ENCODE results near the gene MLH3. TPM values are rescaled to one million over a fixed set of nuclear protein-coding genes. Genes with fewer than 3 reads are reported as not detected.

The MLH3 gene
- total RNA-seq, 1 donor from 2014 or later = 27.7 TPM

GRCh38 chr14:75094896-75095295 is 43.6 kb upstream of the MLH3 start:
- H3K36me3 Mint-ChIP-seq (ENCODE audit: low read depth) = peaks cover 12% of the 10 kb centered on the region

DNA sequence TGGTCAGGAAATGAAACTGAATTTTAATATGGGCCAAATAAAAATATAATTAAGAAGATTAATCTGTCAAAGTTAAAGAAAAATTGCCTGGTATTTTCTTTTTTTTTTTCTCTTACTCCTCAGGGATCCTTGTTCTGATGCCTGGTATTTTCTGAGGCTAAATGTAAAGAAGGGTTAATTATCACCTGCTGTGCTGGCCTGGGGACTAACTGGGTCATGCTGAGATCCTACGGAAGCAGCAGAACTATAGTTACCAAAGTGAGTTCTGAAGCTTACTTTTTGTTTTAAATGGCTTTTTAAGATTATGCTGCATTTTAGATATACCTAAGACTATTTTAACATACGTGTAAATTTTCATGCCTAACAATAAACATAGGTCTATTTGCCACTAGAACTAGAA is 41.4 kb upstream of the MLH3 start:
- H3K4me3 Mint-ChIP-seq = no peak overlapping the region
- TF ChIP-seq, protein P1, sequence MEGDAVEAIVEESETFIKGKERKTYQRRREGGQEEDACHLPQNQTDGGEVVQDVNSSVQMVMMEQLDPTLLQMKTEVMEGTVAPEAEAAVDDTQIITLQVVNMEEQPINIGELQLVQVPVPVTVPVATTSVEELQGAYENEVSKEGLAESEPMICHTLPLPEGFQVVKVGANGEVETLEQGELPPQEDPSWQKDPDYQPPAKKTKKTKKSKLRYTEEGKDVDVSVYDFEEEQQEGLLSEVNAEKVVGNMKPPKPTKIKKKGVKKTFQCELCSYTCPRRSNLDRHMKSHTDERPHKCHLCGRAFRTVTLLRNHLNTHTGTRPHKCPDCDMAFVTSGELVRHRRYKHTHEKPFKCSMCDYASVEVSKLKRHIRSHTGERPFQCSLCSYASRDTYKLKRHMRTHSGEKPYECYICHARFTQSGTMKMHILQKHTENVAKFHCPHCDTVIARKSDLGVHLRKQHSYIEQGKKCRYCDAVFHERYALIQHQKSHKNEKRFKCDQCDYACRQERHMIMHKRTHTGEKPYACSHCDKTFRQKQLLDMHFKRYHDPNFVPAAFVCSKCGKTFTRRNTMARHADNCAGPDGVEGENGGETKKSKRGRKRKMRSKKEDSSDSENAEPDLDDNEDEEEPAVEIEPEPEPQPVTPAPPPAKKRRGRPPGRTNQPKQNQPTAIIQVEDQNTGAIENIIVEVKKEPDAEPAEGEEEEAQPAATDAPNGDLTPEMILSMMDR (conservative IDR thresholded peaks at IDR 0.05) = no peak
- H3K36me3 Mint-ChIP-seq (ENCODE audit: low read depth) = peaks cover 5% of the 10 kb centered on the region
- no peaks in the 10 kb centered on the region for H3K9me3 Mint-ChIP-seq
- no peaks in the 10 kb centered on the region for H3K4me1 Mint-ChIP-seq
- no peak overlapping the region for H3K27ac Mint-ChIP-seq (ENCODE audit: unreplicated experiment)
- no peaks in the 10 kb centered on the region for H3K27me3 Mint-ChIP-seq (ENCODE audit: low read depth)
- no peak for DNase-seq (ENCODE audit: low read depth, low spot score)

More at GRCh38 chr14:75094896-75095295, 43.6 kb upstream of the MLH3 start:
- no peaks in the 10 kb centered on the region for H3K4me1 Mint-ChIP-seq
- no peaks in the 10 kb centered on the region for H3K9me3 Mint-ChIP-seq
- H3K27ac Mint-ChIP-seq (ENCODE audit: unreplicated experiment) = no peak overlapping the region
- no peak overlapping the region for H3K4me3 Mint-ChIP-seq
- DNase-seq (ENCODE audit: low read depth, low spot score) = no peak
- TF ChIP-seq, protein P1 (conservative IDR thresholded peaks at IDR 0.05) = no peak
- H3K27me3 Mint-ChIP-seq (ENCODE audit: low read depth) = no peaks in the 10 kb centered on the region

GRCh38 chr14:75091251-75091650 is 40.0 kb upstream of the MLH3 start:
- peaks cover 5% of the 10 kb centered on the region for H3K36me3 Mint-ChIP-seq (ENCODE audit: low read depth)
- TF ChIP-seq, protein P1 (conservative IDR thresholded peaks at IDR 0.05) = no peak
- no peaks in the 10 kb centered on the region for H3K4me1 Mint-ChIP-seq
- no peaks in the 10 kb centered on the region for H3K27me3 Mint-ChIP-seq (ENCODE audit: low read depth)
- no peaks in the 10 kb centered on the region for H3K9me3 Mint-ChIP-seq
- DNase-seq (ENCODE audit: low read depth, low spot score) = no peak
- no peak overlapping the region for H3K4me3 Mint-ChIP-seq
- H3K27ac Mint-ChIP-seq (ENCODE audit: unreplicated experiment) = no peak overlapping the region

DNA sequence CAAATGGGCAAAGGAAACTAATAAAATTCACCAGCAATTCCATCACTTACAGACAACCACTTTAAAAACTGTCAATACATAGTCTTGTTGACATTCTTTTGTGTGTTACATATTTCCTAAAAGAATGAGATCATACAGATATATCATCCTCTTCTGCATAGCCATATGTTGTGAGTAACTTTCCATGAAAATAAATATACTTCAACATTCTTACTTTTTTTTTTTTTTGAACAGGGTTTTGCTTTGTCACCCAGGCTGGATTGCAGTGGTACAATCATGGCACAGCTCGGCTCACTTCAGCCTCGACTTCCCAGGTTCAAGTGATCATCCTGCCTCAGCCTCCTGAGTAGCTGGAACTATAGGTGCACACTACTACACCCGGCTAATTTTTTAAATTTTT is 39.1 kb upstream of the MLH3 start:
- DNase-seq (ENCODE audit: low read depth, low spot score) = no peak
- TF ChIP-seq, protein P1 (conservative IDR thresholded peaks at IDR 0.05) = no peak
- Mint-ChIP-seq H3K9me3 (no peaks in the 10 kb centered on the region), H3K27ac (ENCODE audit: unreplicated experiment) (no peak overlapping the region), H3K36me3 (ENCODE audit: low read depth) (peaks cover 5% of the 10 kb centered on the region), H3K27me3 (ENCODE audit: low read depth) (no peaks in the 10 kb centered on the region), H3K4me1 (no peaks in the 10 kb centered on the region), H3K4me3 (no peak overlapping the region)

- no peaks in the 10 kb centered on the region for H3K9me3 Mint-ChIP-seq
- H3K27me3 Mint-ChIP-seq (ENCODE audit: low read depth) = no peaks in the 10 kb centered on the region
- DNase-seq (ENCODE audit: low read depth, low spot score) = peak; percentile 61
- H3K4me3 Mint-ChIP-seq = no peak overlapping the region
- no peak overlapping the region for H3K27ac Mint-ChIP-seq (ENCODE audit: unreplicated experiment)
- H3K36me3 Mint-ChIP-seq (ENCODE audit: low read depth) = no peaks in the 10 kb centered on the region
- TF ChIP-seq, protein P1 (conservative IDR thresholded peaks at IDR 0.05) = peak; percentile 86
- no peaks in the 10 kb centered on the region for H3K4me1 Mint-ChIP-seq
These were observed 37.5 kb upstream of the MLH3 start for GRCh38 chr14:75088566-75089373.

Measured in neural crest cell (in vitro differentiated cells).